HepG2 (cell line): ENCODE results near the gene ZBTB45.

Experiments used
- ARNT2 ChIP-seq: sonication (generic); formaldehyde crosslinking; IDR thresholded peaks from 2 replicates; pipeline ENCODE4 v1.8.0; 2022; ENCODE audit warnings: mild to moderate bottlenecking, low read depth, missing genetic modification reagents, moderate library complexity
- HNF1A ChIP-seq, 2 experiments: sonication (generic) in 1 of 2; formaldehyde crosslinking in 1 of 2; IDR thresholded peaks; 2 replicates each; pipeline versions ENCODE4 v1.4.0 to v1.6.1; 2016 to 2020; ENCODE audit warnings: borderline replicate concordance in 1 of 2, low read depth in 1 of 2, mild to moderate bottlenecking in 1 of 2, missing genetic modification reagents in 1 of 2
- KLF6 ChIP-seq: IDR thresholded peaks from 2 replicates; pipeline ENCODE4 v1.8.0; 2016; ENCODE audit warnings: missing biosample characterization, missing genetic modification reagents
- NPAS2 ChIP-seq: sonication (generic); formaldehyde crosslinking; IDR thresholded peaks from 2 replicates; pipeline ENCODE4 v1.8.0; 2022; ENCODE audit warnings: mild to moderate bottlenecking, missing genetic modification reagents, borderline replicate concordance
- RAD51 ChIP-seq: fragments of 450-650 bp; IDR thresholded peaks from 2 replicates; pipeline ENCODE4 v1.6.1; 2016; ENCODE audit warnings: borderline replicate concordance
- ZMYM2 ChIP-seq: sonication (generic); formaldehyde crosslinking; IDR thresholded peaks from 2 replicates; pipeline ENCODE4 v1.8.0; 2022; ENCODE audit warnings: mild to moderate bottlenecking, missing genetic modification reagents
- ZNF431 ChIP-seq: sonication (generic); formaldehyde crosslinking; IDR thresholded peaks from 2 replicates; pipeline ENCODE4 v1.9.0; 2022; ENCODE audit warnings: missing genetic modification reagents, low read depth, mild to moderate bottlenecking, borderline replicate concordance
- TF ChIP-seq, protein P1 (sequence below): sonication (generic); formaldehyde crosslinking; IDR thresholded peaks from 2 replicates; pipeline ENCODE4 v1.5.0; 2020; ENCODE audit warnings: missing genetic modification reagents

GRCh38 chr19:58513213-58513693 is 6.4 kb downstream of the ZBTB45 start:
- TF ChIP-seq ARNT2 (CRISPR knock-in tag) (no peak), RAD51 (no peak), NPAS2 (no peak), HNF1A (IDR thresholded peaks at IDR 0.05; ENCODE audit: low read depth) (no peak), HNF1A (CRISPR knock-in tag; IDR thresholded peaks at IDR 0.05; ENCODE audit: borderline replicate concordance) (no peak), ZNF431 (CRISPR knock-in tag) (no peak), KLF6 (CRISPR knock-in tag) (no peak), ZMYM2 (CRISPR knock-in tag) (no peak)
- TF ChIP-seq, protein P1, sequence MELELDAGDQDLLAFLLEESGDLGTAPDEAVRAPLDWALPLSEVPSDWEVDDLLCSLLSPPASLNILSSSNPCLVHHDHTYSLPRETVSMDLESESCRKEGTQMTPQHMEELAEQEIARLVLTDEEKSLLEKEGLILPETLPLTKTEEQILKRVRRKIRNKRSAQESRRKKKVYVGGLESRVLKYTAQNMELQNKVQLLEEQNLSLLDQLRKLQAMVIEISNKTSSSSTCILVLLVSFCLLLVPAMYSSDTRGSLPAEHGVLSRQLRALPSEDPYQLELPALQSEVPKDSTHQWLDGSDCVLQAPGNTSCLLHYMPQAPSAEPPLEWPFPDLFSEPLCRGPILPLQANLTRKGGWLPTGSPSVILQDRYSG (CRISPR knock-in tag): no peak
